Measurements from ENCODE around the gene TEN1. TPM values are rescaled to one million over a fixed set of nuclear protein-coding genes. Genes with fewer than 3 reads are reported as not detected.

The TEN1 gene
- total and polyA plus RNA-seq, 10 donors = 6.0 to 38.7 (median 17.0) TPM

- WGBS, 5 donors = 78 to 89% (median 85%) methylated on average over 19 to 24 of the region's 24 CpGs
- intact Hi-C loops (cut with DNase I; ENCODE audit: low total_unique reads) = no loop called here
Observed at GRCh38 chr17:76022285-76022684, 43.2 kb downstream of the TEN1 start.

GRCh38 chr17:76022973-76023899, 44.2 kb downstream of the TEN1 start:
- Histone ChIP-seq H3K4me3 (no peak overlapping the region), H3K27me3 (replicated peaks in 1 of 7) (peaks cover 0 to 30% (median 0%) of the 10 kb centered on the region in 7 donors), H3K36me3 (no peaks in the 10 kb centered on the region), H3K4me1 (peaks cover 0 to under 1% (median 0%) of the 10 kb centered on the region in 6 donors), H3K9me3 (no peaks in the 10 kb centered on the region), H3K27ac (no peak overlapping the region)
- no peak for TF ChIP-seq POLR2A (IDR thresholded peaks at IDR 0.05)
- no peak for TF ChIP-seq CTCF (IDR thresholded peaks at IDR 0.05 in 8 of 11, conservative IDR thresholded peaks at IDR 0.05 in 3 of 11)
- no peak for TF ChIP-seq POLR2AphosphoS5 (IDR thresholded peaks at IDR 0.05)
- intact Hi-C loops (cut with DNase I; ENCODE audit: low total_unique reads) = no loop called here
- WGBS, 5 donors = 84 to 94% (median 90%) methylated on average over 8 to 28 of the region's 28 CpGs
- no peak for DNase-seq

More at GRCh38 chr17:76022285-76022684, 43.2 kb downstream of the TEN1 start:
- Histone ChIP-seq H3K27me3 (replicated peaks in 1 of 7) (peaks cover 0 to 30% (median 0%) of the 10 kb centered on the region in 7 donors), H3K4me3 (no peak overlapping the region), H3K4me1 (no peaks in the 10 kb centered on the region), H3K9me3 (no peaks in the 10 kb centered on the region), H3K36me3 (no peaks in the 10 kb centered on the region), H3K27ac (no peak overlapping the region)
- TF ChIP-seq POLR2AphosphoS5 (IDR thresholded peaks at IDR 0.05) = no peak
- no peak for TF ChIP-seq CTCF (IDR thresholded peaks at IDR 0.05 in 8 of 11, conservative IDR thresholded peaks at IDR 0.05 in 3 of 11)
- TF ChIP-seq POLR2A (IDR thresholded peaks at IDR 0.05) = no peak
- no peak for DNase-seq

- no peak overlapping the region for H3K27ac ChIP-seq
- H3K4me3 ChIP-seq = no peak overlapping the region
- peaks cover 0 to 30% (median 0%) of the 10 kb centered on the region in 7 donors for H3K27me3 ChIP-seq (replicated peaks in 1 of 7)
- no peaks in the 10 kb centered on the region for H3K36me3 ChIP-seq
- peaks cover 0 to 7% (median 1%) of the 10 kb centered on the region in 6 donors for H3K4me1 ChIP-seq
- DNase-seq = no peak
- no peak for TF ChIP-seq POLR2AphosphoS5 (IDR thresholded peaks at IDR 0.05)
- no peak for TF ChIP-seq POLR2A (IDR thresholded peaks at IDR 0.05)
- TF ChIP-seq CTCF (IDR thresholded peaks at IDR 0.05 in 8 of 11, conservative IDR thresholded peaks at IDR 0.05 in 3 of 11) = no peak
- intact Hi-C loops (cut with DNase I; ENCODE audit: low total_unique reads) = no loop called here
- WGBS, 5 donors = 76 to 98% (median 92%) methylated on average over 7 to 9 of the region's 9 CpGs
- H3K9me3 ChIP-seq = no peaks in the 10 kb centered on the region
Observed at GRCh38 chr17:76023900-76024237, 44.8 kb downstream of the TEN1 start.

GRCh38 chr17:76024353-76024752, 45.3 kb downstream of the TEN1 start:
- 83 to 100% (median 90%) methylated on average over 1 to 9 of the region's 9 CpGs for WGBS, 5 donors
- Histone ChIP-seq H3K36me3 (no peaks in the 10 kb centered on the region), H3K4me3 (no peak overlapping the region), H3K27me3 (replicated peaks in 1 of 7) (peaks cover 0 to 30% (median 0%) of the 10 kb centered on the region in 7 donors), H3K4me1 (peaks cover 2 to 12% (median 6%) of the 10 kb centered on the region in 6 donors), H3K27ac (no peak overlapping the region), H3K9me3 (no peaks in the 10 kb centered on the region)
- no peak for DNase-seq
- intact Hi-C loops (cut with DNase I; ENCODE audit: low total_unique reads) = no loop called here
- TF ChIP-seq POLR2A (IDR thresholded peaks at IDR 0.05) (no peak), CTCF (IDR thresholded peaks at IDR 0.05 in 8 of 11, conservative IDR thresholded peaks at IDR 0.05 in 3 of 11) (no peak), POLR2AphosphoS5 (IDR thresholded peaks at IDR 0.05) (no peak)
